ENCODE results near the gene BRD8. TPM values are rescaled to one million over a fixed set of nuclear protein-coding genes. Genes with fewer than 3 reads are reported as not detected.

BRD8 gene
- total RNA-seq, 1 experiment from 2014 or later = 92.1 TPM

GRCh38 chr5:138216799-138217198 lies 38.4 kb upstream of the BRD8 start:
- Histone ChIP-seq H3K27me3 (ENCODE audit: control insufficient read depth, insufficient read depth, low read length) (no peaks in the 10 kb centered on the region), H3K4me3 (ENCODE audit: low read depth in 2 of 2, low read length in 2 of 2) (no peak overlapping the region), H3K9me3 (ENCODE audit: control insufficient read depth, insufficient read depth, low read depth, low read length) (no peaks in the 10 kb centered on the region), H3K27ac (ENCODE audit: low read length) (no peak overlapping the region), H3K4me1 (ENCODE audit: control insufficient read depth, insufficient read depth, low read length) (peaks cover 7% of the 10 kb centered on the region), H3K36me3 (ENCODE audit: control insufficient read depth, insufficient read depth, low read length) (no peaks in the 10 kb centered on the region)
- ATAC-seq = no peak
- no TSS peak for BruUV-seq (replicated peaks)
- POLR2A ChIA-PET = interaction anchor here (0.6 to 0.7 kb wide), 3 partner anchors 13 to 52 kb away, joined by 4 to 7 read pairs (median 7); partner anchors contain the start of gene KIF20A
- DNase-seq (ENCODE audit: low read depth, low spot score) = no peak
- in situ Hi-C loops (cut with HindIII; ENCODE audit: low pct_unique_long_range_greater_than_20kb, low sequenced_read_pairs) = no loop called here
- no peak for TF ChIP-seq REST (IDR thresholded peaks at IDR 0.05; ENCODE audit: insufficient read depth in 1 of 2, low read depth in 2 of 2, low read length in 1 of 2)
- no peak for TF ChIP-seq CTCF (IDR thresholded peaks at IDR 0.05)
- TF ChIP-seq SIN3A (IDR thresholded peaks at IDR 0.05; ENCODE audit: borderline replicate concordance, insufficient read depth, low read depth, low read length) = no peak
- no peak for TF ChIP-seq TCF7L2 (IDR thresholded peaks at IDR 0.05; ENCODE audit: low read depth, low read length)
- TF ChIP-seq POLR2AphosphoS5 (IDR thresholded peaks at IDR 0.05; ENCODE audit: low read depth, low read length) = no peak
- intact Hi-C loops (cut with micrococcal nuclease; ENCODE audit: unreplicated experiment) = no loop called here
- CTCF ChIA-PET = interaction anchor here (0.5 to 0.6 kb wide), 2 partner anchors 18 to 176 kb away, joined by 3 to 14 read pairs; no protein-coding TSS in a partner anchor

DNA sequence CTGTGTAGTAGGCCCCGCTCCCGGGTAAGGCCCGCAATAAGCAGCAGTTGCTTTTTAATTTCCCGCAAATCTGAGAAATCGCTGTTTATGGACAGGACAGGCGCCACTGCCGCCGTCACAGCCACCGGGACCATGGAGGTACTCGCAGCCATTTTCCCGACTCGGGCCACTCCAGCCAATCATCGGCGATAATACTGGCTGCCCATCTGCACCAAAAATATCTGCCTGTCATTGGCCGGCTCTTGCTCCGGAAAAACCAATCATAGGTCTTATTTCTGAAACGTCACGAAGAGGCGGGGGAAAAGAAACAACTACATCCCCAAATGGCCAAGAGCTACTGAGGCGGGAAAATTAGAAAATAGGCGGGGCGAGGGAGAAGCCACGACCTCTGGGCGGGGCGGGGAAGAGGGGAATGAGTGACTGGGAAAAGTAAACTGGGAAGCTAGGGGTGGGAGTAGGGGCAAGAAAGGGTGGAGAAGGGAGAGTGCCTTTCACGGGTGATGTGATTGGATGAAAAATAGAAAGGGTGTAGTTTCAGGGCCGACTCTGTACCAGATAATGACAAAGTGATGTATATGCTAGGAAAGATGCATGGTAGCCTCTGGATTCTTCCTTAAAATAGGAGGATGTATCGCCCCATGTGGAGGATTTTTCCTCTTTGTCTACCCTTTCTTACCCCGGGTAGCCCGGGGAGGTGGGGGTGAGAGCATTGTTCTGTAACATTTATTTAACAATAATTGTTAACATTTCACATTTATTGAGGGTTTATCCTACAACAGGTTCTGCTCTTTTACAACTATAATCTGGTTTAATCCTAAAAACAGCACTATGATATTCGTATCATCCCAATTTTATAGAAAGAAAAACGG lies 35.0 kb upstream of the BRD8 start, which contains the start of gene CDC23:
Gene CDC23 (minus strand): TSS at position 163 of the 869 bp plus-strand sequence. CDS start 11 bp downstream, at position 152.
- Histone ChIP-seq H3K4me3 (ENCODE audit: low read depth in 2 of 2, low read length in 2 of 2) (peak within 1 kb of the TSS; percentile 94 to 98), H3K27me3 (ENCODE audit: control insufficient read depth, insufficient read depth, low read length) (no peaks in the 10 kb centered on the region), H3K4me1 (ENCODE audit: control insufficient read depth, insufficient read depth, low read length) (peaks cover 13% of the 10 kb centered on the region), H3K36me3 (ENCODE audit: control insufficient read depth, insufficient read depth, low read length) (no peaks in the 10 kb centered on the region), H3K27ac (ENCODE audit: low read length) (peak within 1 kb of the TSS; percentile 91), H3K9me3 (ENCODE audit: control insufficient read depth, insufficient read depth, low read depth, low read length) (no peaks in the 10 kb centered on the region)
- CTCF ChIA-PET = interaction anchor here (0.6 to 1.0 kb wide), 4 partner anchors 27 to 140 kb away, joined by 3 to 8 read pairs (median 6); partner anchors contain the start of genes KDM3B and KIF20A
- in situ Hi-C loops (cut with HindIII; ENCODE audit: low pct_unique_long_range_greater_than_20kb, low sequenced_read_pairs) (no loop called here), intact Hi-C loops (cut with micrococcal nuclease; ENCODE audit: unreplicated experiment) (no loop called here)
- BruUV-seq (replicated peaks) = no TSS peak
- no peak for TF ChIP-seq CTCF (IDR thresholded peaks at IDR 0.05)
- TF ChIP-seq POLR2AphosphoS5 (IDR thresholded peaks at IDR 0.05; ENCODE audit: low read depth, low read length) = peak; percentile 49
- TF ChIP-seq REST (IDR thresholded peaks at IDR 0.05; ENCODE audit: insufficient read depth in 1 of 2, low read depth in 2 of 2, low read length in 1 of 2) = 0 out of 4 replicates have a peak, but pooled peaks of 1 of the 2 experiments have one; percentile 18
- DNase-seq (ENCODE audit: low read depth, low spot score) = peak; percentile 98
- ATAC-seq = peak; percentile 98
- POLR2A ChIA-PET = interaction anchor here (0.6 to 1.2 kb wide), 4 partner anchors 12 to 65 kb away, joined by 3 to 6 read pairs (median 4); no protein-coding TSS in a partner anchor

All from Panc1 (cell line).